LoVo (cell line): ENCODE data around the gene ANO10.
"Not testable (repeated sequence)": the region's sequence is repeated elsewhere in the genome, so short reads cannot be mapped to it uniquely, and the experiment has no call there.

Source experiments
- DNase-seq: peaks from one replicate; pipeline ENCODE4 v3.0.0-alpha.2; 2016; ENCODE audit warnings: low spot score

The ANO10 gene

GRCh38 chr3:43473737-43474136, 148.1 kb downstream of the ANO10 start:
- no peak for DNase-seq

GRCh38 chr3:43473244-43473643, 148.6 kb downstream of the ANO10 start:
- DNase-seq: no peak

- DNase-seq: no peak
These were observed 153.7 kb downstream of the ANO10 start for GRCh38 chr3:43468133-43468532.

- no peak for DNase-seq
These were observed 156.7 kb downstream of the ANO10 start for GRCh38 chr3:43465109-43465508.

- DNase-seq: not testable (repeated sequence)
These were observed 159.2 kb downstream of the ANO10 start for GRCh38 chr3:43462566-43462965.

GRCh38 chr3:43461345-43461744, 160.5 kb downstream of the ANO10 start:
- no peak for DNase-seq

- DNase-seq: not testable (repeated sequence)
These were observed 164.8 kb downstream of the ANO10 start for GRCh38 chr3:43457038-43457437.

GRCh38 chr3:43455233-43455632, 166.6 kb downstream of the ANO10 start:
- peak; percentile 10 for DNase-seq

- DNase-seq: no peak
These were observed 167.8 kb downstream of the ANO10 start for GRCh38 chr3:43453981-43454380.

- DNase-seq: no peak
These were observed 170.0 kb downstream of the ANO10 start for GRCh38 chr3:43451670-43452254.

GRCh38 chr3:43448098-43448497, 173.7 kb downstream of the ANO10 start:
- DNase-seq: no peak

- no peak for DNase-seq
These were observed 176.0 kb downstream of the ANO10 start for GRCh38 chr3:43445820-43446219.

- DNase-seq: no peak
These were observed 178.9 kb downstream of the ANO10 start for GRCh38 chr3:43442872-43443395.

- no peak for DNase-seq
These were observed 185.2 kb downstream of the ANO10 start for GRCh38 chr3:43436507-43437140.

GRCh38 chr3:43435706-43436105, 186.1 kb downstream of the ANO10 start:
- DNase-seq: no peak

GRCh38 chr3:43434431-43434830, 187.4 kb downstream of the ANO10 start:
- DNase-seq: no peak

- no peak for DNase-seq
These were observed 189.3 kb downstream of the ANO10 start for GRCh38 chr3:43432462-43432861.

- DNase-seq: no peak
These were observed 195.4 kb downstream of the ANO10 start for GRCh38 chr3:43426388-43426787.

- DNase-seq: no peak
These were observed 196.0 kb downstream of the ANO10 start for GRCh38 chr3:43425829-43426228.

- DNase-seq: no peak
These were observed 198.2 kb downstream of the ANO10 start for GRCh38 chr3:43423639-43424038.

- no peak for DNase-seq
These were observed 198.7 kb downstream of the ANO10 start for GRCh38 chr3:43423142-43423541.

GRCh38 chr3:43418601-43419272, 203.1 kb downstream of the ANO10 start:
- DNase-seq: no peak

- no peak for DNase-seq
These were observed 204.7 kb downstream of the ANO10 start for GRCh38 chr3:43417133-43417532.
